Muscle layer of colon (tissue), 2 donors: Measurements from ENCODE around the gene AWAT1.
"Not testable (repeated sequence)": the region's sequence is repeated elsewhere in the genome, so short reads cannot be mapped to it uniquely, and the experiment has no call there.

Experiments
- H3K27ac ChIP-seq: one replicate; pipeline ENCODE4 v1.7.0; 2013; ENCODE audit warnings: low read depth, mild to moderate bottlenecking, low read length, moderate library complexity
- H3K27me3 ChIP-seq, 2 donors: one replicate each; pipeline ENCODE4 v1.7.0; 2013; ENCODE audit warnings: low read length in 2 of 2, mild to moderate bottlenecking in 2 of 2; ENCODE audit not compliant: insufficient read depth in 2 of 2, control insufficient read depth in 1 of 2
- H3K36me3 ChIP-seq: one replicate; pipeline ENCODE4 v1.7.0; 2013; ENCODE audit warnings: mild to moderate bottlenecking, low read length; ENCODE audit not compliant: insufficient read depth
- H3K4me1 ChIP-seq: one replicate; pipeline ENCODE4 v1.7.0; 2013; ENCODE audit warnings: mild to moderate bottlenecking, low read length; ENCODE audit not compliant: insufficient read depth
- H3K4me3 ChIP-seq, 2 donors: one replicate each; pipeline ENCODE4 v1.7.0; 2013; ENCODE audit warnings: low read length in 2 of 2, low read depth in 1 of 2, mild to moderate bottlenecking in 1 of 2, moderate library complexity in 1 of 2
- H3K9ac ChIP-seq: one replicate; pipeline ENCODE4 v1.7.0; 2013; ENCODE audit warnings: low read length
- H3K9me3 ChIP-seq: one replicate; pipeline ENCODE4 v1.7.0; 2013; ENCODE audit warnings: mild to moderate bottlenecking, low read length
- donor health status: abdominal sarcoma.
- donor health status: Adenocarcinoma of cecum.

AWAT1 gene

DNA sequence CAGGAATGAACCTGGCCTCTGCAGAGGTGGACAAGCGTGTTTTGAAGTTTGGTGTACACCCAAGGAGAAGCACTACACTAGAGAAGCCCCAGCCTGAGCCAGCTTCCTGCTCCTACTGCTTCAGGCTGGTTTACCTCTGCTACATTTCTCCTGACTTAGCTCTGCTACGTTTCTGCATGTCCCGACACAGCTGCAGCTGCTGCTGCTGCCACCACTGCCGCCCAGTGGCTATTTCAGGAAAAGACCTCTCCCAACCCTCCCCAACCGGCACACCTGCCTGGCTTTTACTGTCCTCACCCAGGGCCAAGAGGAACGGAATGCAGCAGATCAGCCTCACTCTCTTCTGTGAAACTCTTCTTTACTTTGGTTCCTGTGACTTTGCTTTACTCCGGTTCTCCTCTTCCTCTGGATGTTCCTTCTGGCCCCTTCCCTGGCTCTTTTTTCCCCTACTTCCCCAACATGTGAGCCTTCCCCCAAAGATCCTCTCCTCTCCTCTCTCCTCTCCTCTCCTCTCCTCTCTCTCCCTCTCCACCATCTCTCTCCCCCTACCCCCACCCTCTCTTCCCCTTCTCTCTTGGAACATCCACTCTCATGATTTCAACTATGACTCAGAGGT lies 28.6 kb downstream of the AWAT1 start:
- H3K36me3 ChIP-seq: no peaks in the 10 kb centered on the region
- H3K4me1 ChIP-seq: no peaks in the 10 kb centered on the region
- H3K9ac ChIP-seq: no peak overlapping the region
- no peaks in the 10 kb centered on the region for H3K9me3 ChIP-seq
- H3K27me3 ChIP-seq: no peaks in the 10 kb centered on the region
- H3K27ac ChIP-seq: no peak overlapping the region
- no peak overlapping the region for H3K4me3 ChIP-seq

DNA sequence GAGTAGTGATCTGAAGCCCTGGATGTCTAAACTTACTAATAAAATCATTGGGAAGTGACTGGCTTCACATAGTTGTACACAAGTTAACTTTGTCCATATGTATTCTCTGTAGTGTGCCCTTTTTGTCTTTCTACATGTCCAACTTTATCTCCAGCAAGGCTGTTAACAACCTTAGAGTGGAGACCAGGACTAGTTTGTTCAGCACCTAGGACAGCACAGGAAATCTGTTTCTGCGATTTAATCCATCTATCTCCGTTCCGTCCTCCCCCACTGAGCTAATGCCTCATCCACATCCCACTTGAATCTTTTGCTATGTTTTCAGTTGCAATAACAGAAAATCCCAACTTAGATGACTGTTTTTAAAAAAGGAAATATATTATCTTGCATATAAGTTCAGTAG lies 30.3 kb downstream of the AWAT1 start:
- Histone ChIP-seq H3K4me1 (no peaks in the 10 kb centered on the region), H3K9ac (no peak overlapping the region), H3K4me3 (no peak overlapping the region), H3K27ac (no peak overlapping the region), H3K9me3 (no peaks in the 10 kb centered on the region), H3K36me3 (no peaks in the 10 kb centered on the region), H3K27me3 (peaks cover 0 to 5% of the 10 kb centered on the region in 2 donors)

DNA sequence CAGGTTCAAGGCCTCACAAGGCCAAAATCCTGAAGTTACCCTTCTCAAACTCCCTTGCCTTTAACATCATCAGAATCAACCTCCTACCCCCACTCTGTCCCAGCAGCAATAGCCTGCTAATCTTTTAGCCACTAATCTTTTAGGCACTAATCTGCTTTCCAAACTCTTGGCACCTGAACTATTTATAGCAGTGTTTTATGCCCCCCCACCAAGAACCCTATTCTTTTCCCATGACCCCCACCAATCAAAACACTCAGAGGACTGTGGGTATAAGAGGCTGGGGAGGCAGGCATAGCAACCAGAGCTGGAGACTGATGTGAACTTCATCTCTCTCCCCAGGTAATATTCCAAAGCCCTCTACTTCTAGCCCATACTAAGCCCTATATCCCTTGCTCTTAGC lies 33.6 kb downstream of the AWAT1 start, which contains the start of gene ARR3:
ARR3 (plus strand) TSS at position 301 of the 400 bp plus-strand sequence. CDS start 1,052 bp downstream, outside the sequence.
- no peak within 1 kb of the TSS for H3K4me3 ChIP-seq
- H3K9ac ChIP-seq: no peak within 1 kb of the TSS
- no peaks in the 10 kb centered on the region for H3K4me1 ChIP-seq
- H3K27ac ChIP-seq: no peak within 1 kb of the TSS
- H3K36me3 ChIP-seq: no peaks in the 10 kb centered on the region
- no peaks in the 10 kb centered on the region for H3K9me3 ChIP-seq
- H3K27me3 ChIP-seq: peaks cover 0 to 5% of the 10 kb centered on the region in 2 donors

DNA sequence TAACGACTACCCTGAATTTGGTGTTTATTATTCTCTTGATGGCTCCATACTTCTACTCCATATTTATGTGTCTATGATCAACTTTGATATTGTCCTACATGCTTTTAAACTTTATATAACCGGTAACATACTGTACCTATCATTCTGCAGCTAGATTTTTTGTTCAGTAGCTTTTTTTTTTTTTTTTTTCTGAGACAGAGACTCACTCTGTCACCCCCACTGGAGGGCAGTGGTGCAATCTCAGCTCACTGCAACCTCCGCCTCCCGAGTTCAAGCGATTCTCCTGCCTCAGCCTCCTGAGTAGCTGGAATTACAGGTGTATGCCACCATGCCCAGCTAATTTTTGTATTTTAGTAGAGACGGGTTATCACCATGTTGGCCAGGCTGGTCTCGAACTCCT lies 39.6 kb downstream of the AWAT1 start:
- not testable (repeated sequence) for H3K36me3 ChIP-seq, H3K9ac ChIP-seq, H3K27me3 ChIP-seq, H3K4me1 ChIP-seq, H3K4me3 ChIP-seq, H3K27ac ChIP-seq, H3K9me3 ChIP-seq

DNA sequence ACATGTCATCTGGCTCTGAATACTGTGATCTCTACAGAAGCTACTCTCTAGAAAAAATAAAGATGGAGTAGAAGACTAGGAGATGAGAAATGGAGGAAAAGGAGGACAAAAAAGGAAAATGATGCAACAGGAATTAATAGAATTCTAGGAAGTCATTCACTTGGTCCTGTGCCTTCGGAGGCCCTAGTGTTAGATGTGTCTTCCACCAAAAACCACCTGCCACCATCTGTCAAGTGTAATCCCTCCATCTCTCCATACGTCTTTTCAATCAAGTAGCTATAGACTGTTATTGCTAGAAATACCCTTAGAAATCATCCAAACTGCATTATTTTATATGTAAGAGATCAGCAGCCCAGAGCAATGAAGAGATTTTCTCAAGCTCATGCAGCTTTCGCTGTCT lies 44.6 kb downstream of the AWAT1 start:
- H3K27me3 ChIP-seq: peaks cover 0 to 5% of the 10 kb centered on the region in 2 donors
- no peaks in the 10 kb centered on the region for H3K4me1 ChIP-seq
- H3K27ac ChIP-seq: no peak overlapping the region
- no peaks in the 10 kb centered on the region for H3K9me3 ChIP-seq
- H3K36me3 ChIP-seq: no peaks in the 10 kb centered on the region
- H3K9ac ChIP-seq: no peak overlapping the region
- no peak overlapping the region for H3K4me3 ChIP-seq

DNA sequence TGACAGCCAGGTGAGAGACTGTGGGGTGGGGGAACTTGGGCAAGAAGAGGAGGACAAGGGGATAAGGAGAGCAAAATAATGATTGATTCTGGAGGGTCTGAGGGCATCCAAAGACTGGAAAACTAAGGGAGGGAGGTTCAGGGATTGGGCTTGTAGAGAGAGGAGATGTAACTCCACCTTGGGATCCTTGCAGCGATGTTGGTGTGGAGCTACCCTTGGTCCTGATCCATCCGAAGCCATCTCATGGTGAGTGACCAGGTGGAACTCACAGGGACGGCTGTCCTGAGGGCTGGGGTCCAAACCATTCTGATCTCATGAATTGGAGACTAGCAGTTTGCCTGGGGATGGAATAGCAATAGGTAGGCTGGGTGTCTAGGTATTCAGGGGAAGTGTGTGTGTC lies 46.1 kb downstream of the AWAT1 start:
- no peak overlapping the region for H3K9ac ChIP-seq
- no peaks in the 10 kb centered on the region for H3K36me3 ChIP-seq
- no peak overlapping the region for H3K27ac ChIP-seq
- H3K27me3 ChIP-seq: peaks cover 0 to 5% of the 10 kb centered on the region in 2 donors
- H3K9me3 ChIP-seq: no peaks in the 10 kb centered on the region
- H3K4me1 ChIP-seq: no peaks in the 10 kb centered on the region
- H3K4me3 ChIP-seq: no peak overlapping the region

DNA sequence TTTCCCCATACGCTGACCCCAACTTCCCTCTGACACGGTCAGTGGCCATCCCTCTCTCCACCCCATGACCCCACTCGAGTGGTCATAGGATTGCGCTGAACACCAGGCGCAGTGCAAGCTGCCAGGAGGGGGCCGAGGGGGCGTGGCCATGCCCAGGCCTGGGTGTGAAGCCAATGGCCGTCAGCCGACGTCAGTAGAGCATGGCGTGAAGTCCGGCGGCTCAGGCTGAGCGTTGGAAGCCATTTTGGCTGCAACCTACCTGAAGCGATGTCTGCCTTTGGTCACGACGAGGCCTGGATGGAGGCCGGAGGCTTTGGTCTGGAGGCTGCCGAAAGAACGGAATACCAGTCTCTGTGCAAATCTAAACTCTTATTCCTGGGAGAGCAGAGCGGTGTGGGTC lies 47.5 kb downstream of the AWAT1 start, which contains the start of gene RAB41:
RAB41 (plus strand) TSS at position 222 of the 400 bp plus-strand sequence; CDS start at position 268, 46 bp downstream.
- Histone ChIP-seq H3K36me3 (no peaks in the 10 kb centered on the region), H3K27ac (no peak within 1 kb of the TSS), H3K4me3 (no peak within 1 kb of the TSS), H3K9me3 (no peaks in the 10 kb centered on the region), H3K4me1 (no peaks in the 10 kb centered on the region), H3K9ac (no peak within 1 kb of the TSS), H3K27me3 (peaks cover 0 to 5% of the 10 kb centered on the region in 2 donors)

DNA sequence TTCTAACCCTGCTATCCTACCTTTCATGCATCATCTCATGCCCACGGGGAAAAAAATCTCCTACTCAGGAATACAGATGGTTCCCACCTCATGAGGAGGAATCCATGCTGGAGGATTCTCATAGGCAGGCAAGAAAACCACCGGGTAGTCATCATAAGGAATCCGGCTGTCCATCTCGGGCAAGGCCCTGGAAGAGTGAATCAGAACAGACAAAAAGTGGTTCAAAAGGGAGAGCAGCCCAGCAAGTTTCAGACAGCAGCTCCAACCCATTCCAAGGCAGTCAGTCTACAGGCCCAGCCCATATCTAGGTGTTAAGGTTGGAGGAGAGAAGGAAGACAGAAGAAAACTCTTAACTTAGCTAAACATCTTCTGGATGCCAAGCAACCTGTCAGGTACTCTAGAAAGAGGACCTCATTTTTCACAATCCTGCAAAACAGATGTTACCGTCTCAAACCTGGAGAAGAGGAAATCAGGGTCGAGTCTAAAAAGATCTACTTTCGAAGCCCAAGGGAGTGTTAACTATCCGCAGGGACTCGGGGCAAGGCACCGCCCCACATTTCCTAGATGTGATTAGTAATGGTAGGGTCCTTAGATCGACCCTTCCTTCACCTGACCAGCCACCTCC lies 54.8 kb downstream of the AWAT1 start:
- Histone ChIP-seq H3K9ac (peak overlapping the region; percentile 33), H3K27me3 (no peaks in the 10 kb centered on the region), H3K9me3 (no peaks in the 10 kb centered on the region), H3K4me3 (peak overlapping the region; percentile 49 to 56), H3K4me1 (peaks cover 7% of the 10 kb centered on the region), H3K27ac (no peak overlapping the region), H3K36me3 (no peaks in the 10 kb centered on the region)
